Measurements from ENCODE around the gene GPR132.
"Not testable (repeated sequence)": the region's sequence is repeated elsewhere in the genome, so short reads cannot be mapped to it uniquely, and the experiment has no call there.

GPR132 gene

GRCh38 chr14:105090493-105091053 is 25.3 kb upstream of the GPR132 start:
- DNase-seq: peak; percentile 73 to 89 (median 86)

GRCh38 chr14:105089746-105090492 is 24.7 kb upstream of the GPR132 start:
- peak in 1 of 3 experiments; percentile 51 for DNase-seq

- DNase-seq: peak in 1 of 3 experiments; percentile 14
Measured at GRCh38 chr14:105088812-105089745, 23.8 kb upstream of the GPR132 start.

- no peak for DNase-seq
Measured at GRCh38 chr14:105087963-105088811, 23.0 kb upstream of the GPR132 start.

GRCh38 chr14:105087308-105087962 is 22.2 kb upstream of the GPR132 start:
- peak in 2 of 3 experiments; percentile 53 to 54 for DNase-seq

GRCh38 chr14:105086833-105087307 is 21.6 kb upstream of the GPR132 start:
- peak; percentile 61 to 82 (median 81) for DNase-seq

- no peak for DNase-seq
Measured at GRCh38 chr14:105085766-105086165, 20.5 kb upstream of the GPR132 start.

GRCh38 chr14:105084741-105085571 is 19.7 kb upstream of the GPR132 start:
- no peak for DNase-seq

GRCh38 chr14:105083926-105084685 is 18.9 kb upstream of the GPR132 start:
- no peak for DNase-seq

GRCh38 chr14:105082703-105083102 is 17.5 kb upstream of the GPR132 start:
- DNase-seq: no peak

GRCh38 chr14:105081473-105081872 is 16.2 kb upstream of the GPR132 start:
- not testable (repeated sequence) for DNase-seq

- no peak for DNase-seq
Measured at GRCh38 chr14:105080161-105080560, 14.9 kb upstream of the GPR132 start.

- DNase-seq: no peak
Measured at GRCh38 chr14:105078294-105078693, 13.1 kb upstream of the GPR132 start.

GRCh38 chr14:105077649-105077995 is 12.4 kb upstream of the GPR132 start:
- no peak for DNase-seq

- DNase-seq: no peak
Measured at GRCh38 chr14:105076805-105077648, 11.8 kb upstream of the GPR132 start.

- no peak for DNase-seq
Measured at GRCh38 chr14:105076296-105076804, 11.1 kb upstream of the GPR132 start.

GRCh38 chr14:105075379-105076295 is 10.4 kb upstream of the GPR132 start:
- DNase-seq: peak in 2 of 3 experiments; percentile 70 to 79

- peak; percentile 54 to 77 (median 62) for DNase-seq
Measured at GRCh38 chr14:105074601-105075053, 9.4 kb upstream of the GPR132 start.
